Measurements from ENCODE around the gene PHLDA2. TPM values are rescaled to one million over a fixed set of nuclear protein-coding genes. Genes with fewer than 3 reads are reported as not detected.

Gene PHLDA2
- total and polyA plus RNA-seq, 2 donors (not counting 3 experiments of a cell fraction or from before 2014, with no cell fraction given): 38.5 to 44.5 TPM

DNA sequence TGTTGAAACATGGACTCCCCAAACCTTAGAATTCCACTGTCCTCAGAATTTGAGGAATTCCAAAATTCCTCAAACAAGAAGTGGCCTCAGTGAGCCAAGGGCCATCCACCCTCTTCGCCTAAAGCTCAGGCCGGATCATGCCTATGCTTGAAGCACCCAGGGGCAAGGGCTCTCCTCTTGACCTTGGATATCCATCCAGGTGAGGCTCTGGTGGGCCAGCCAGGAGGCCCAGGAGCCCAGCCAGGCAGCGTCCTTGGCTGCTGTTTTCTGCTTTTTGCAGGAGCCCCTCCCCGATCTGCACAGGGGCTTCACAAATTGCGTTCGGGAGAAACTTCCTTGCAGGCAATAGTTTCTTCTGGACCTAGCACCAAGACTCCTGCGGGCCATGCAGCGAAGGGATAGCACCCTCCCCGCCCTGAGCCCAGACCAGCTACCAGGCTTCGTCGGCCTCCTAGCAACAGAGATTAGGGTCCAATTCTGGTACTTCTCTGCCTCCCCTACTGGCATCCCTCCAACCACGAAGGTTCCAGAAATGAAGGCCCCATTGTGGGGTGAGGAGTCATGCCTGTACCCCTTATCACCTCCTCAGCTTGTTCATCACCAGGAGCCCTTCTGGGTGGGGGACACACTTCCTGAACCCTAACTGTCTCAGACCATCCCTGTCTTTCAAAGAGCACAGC is 2.0 kb downstream of the PHLDA2 start:
- Histone ChIP-seq H3K9ac (replicated peaks; ENCODE audit: extremely low read depth, insufficient read depth, low read length) (no peak overlapping the region), H3K79me2 (ENCODE audit: control insufficient read depth, insufficient read depth, low read length) (peaks cover 28% of the 10 kb centered on the region), H3K4me2 (ENCODE audit: insufficient read depth, low read length) (peak overlapping the region; percentile 78), H3K4me1 (ENCODE audit: control insufficient read depth, extremely low read depth, insufficient read depth, low read length) (peaks cover 14% of the 10 kb centered on the region), H3K27me3 (ENCODE audit: control insufficient read depth in 2 of 2, insufficient read depth in 2 of 2, low read length in 2 of 2) (no peaks in the 10 kb centered on the region), H3K9me1 (replicated peaks; ENCODE audit: control insufficient read depth, extremely low read depth, insufficient read depth, low read length) (no peaks in the 10 kb centered on the region), H4K20me1 (replicated peaks; ENCODE audit: control insufficient read depth, extremely low read depth, insufficient read depth, low read length) (no peaks in the 10 kb centered on the region), H3K36me3 (ENCODE audit: control insufficient read depth in 2 of 2, extremely low read depth in 1 of 2, insufficient read depth in 2 of 2, low read length in 2 of 2) (no peaks in the 10 kb centered on the region), H3K4me3 (replicated peaks in 1 of 3; ENCODE audit: insufficient read depth in 1 of 3, low read depth in 1 of 3, low read length in 3 of 3) (no peak overlapping the region), H3K9me3 (replicated peaks; ENCODE audit: control insufficient read depth, insufficient read depth, low read length) (no peaks in the 10 kb centered on the region), H2AFZ (ENCODE audit: low read depth, low read length) (no peak overlapping the region), H3K27ac (ENCODE audit: insufficient read depth, low read depth, low read length) (no peak overlapping the region)
- FAIRE-seq: no peak
- dilution Hi-C loops (cut with MboI; ENCODE audit: extremely low pct_ligation_motif_present, low sequenced_read_pairs) (no loop called here), intact Hi-C loops (cut with micrococcal nuclease) (no loop called here)
- DNase-seq (ENCODE audit: low read depth, low spot score): no peak
- TF ChIP-seq FOS (IDR thresholded peaks at IDR 0.05; ENCODE audit: borderline replicate concordance, insufficient read depth, low read length): no peak
- TF ChIP-seq JUN (IDR thresholded peaks at IDR 0.05; ENCODE audit: borderline replicate concordance, insufficient read depth, insufficient read length, low read depth): no peak
- ChIA-PET POLR2A (no interaction called here), CTCF (interaction anchor here (1.1 to 1.7 kb wide), 4 partner anchors 35 to 507 kb away, joined by 3 to 15 read pairs (median 4); no protein-coding TSS in a partner anchor)
- no TSS peak for BruUV-seq (replicated peaks)

DNA sequence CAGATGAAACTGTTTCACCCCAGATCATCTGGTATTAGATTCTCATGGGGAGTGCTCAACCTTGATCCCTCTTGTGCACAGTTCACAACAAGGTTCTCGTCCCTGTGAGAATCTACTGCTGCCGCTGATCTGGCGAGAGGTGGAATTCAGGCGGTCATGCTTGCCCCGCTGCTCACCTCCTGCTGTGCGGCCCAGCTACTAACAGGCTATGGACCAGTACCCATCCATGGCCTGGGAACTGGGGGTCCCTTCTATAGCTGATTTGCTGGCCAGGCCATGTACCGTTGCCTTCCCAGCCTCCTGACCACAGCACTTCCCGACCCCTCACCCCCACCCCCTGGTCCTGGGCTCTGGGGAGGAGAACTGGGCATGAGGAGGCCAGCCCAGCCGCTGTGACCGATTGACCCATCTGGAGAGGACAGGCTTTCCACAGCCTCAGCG is 2.6 kb downstream of the PHLDA2 start:
- Histone ChIP-seq H2AFZ (ENCODE audit: low read depth, low read length) (no peak overlapping the region), H3K4me3 (replicated peaks in 1 of 3; ENCODE audit: insufficient read depth in 1 of 3, low read depth in 1 of 3, low read length in 3 of 3) (no peak overlapping the region), H3K9me3 (replicated peaks; ENCODE audit: control insufficient read depth, insufficient read depth, low read length) (no peaks in the 10 kb centered on the region), H3K4me2 (ENCODE audit: insufficient read depth, low read length) (no peak overlapping the region), H3K27me3 (ENCODE audit: control insufficient read depth in 2 of 2, insufficient read depth in 2 of 2, low read length in 2 of 2) (no peaks in the 10 kb centered on the region), H3K79me2 (ENCODE audit: control insufficient read depth, insufficient read depth, low read length) (peaks cover 28% of the 10 kb centered on the region), H3K4me1 (ENCODE audit: control insufficient read depth, extremely low read depth, insufficient read depth, low read length) (peaks cover 14% of the 10 kb centered on the region), H4K20me1 (replicated peaks; ENCODE audit: control insufficient read depth, extremely low read depth, insufficient read depth, low read length) (no peaks in the 10 kb centered on the region), H3K36me3 (ENCODE audit: control insufficient read depth in 2 of 2, extremely low read depth in 1 of 2, insufficient read depth in 2 of 2, low read length in 2 of 2) (no peaks in the 10 kb centered on the region), H3K9ac (replicated peaks; ENCODE audit: extremely low read depth, insufficient read depth, low read length) (no peak overlapping the region), H3K27ac (ENCODE audit: insufficient read depth, low read depth, low read length) (no peak overlapping the region), H3K9me1 (replicated peaks; ENCODE audit: control insufficient read depth, extremely low read depth, insufficient read depth, low read length) (no peaks in the 10 kb centered on the region)
- intact Hi-C loops (cut with micrococcal nuclease): no loop called here
- dilution Hi-C loops (cut with MboI; ENCODE audit: extremely low pct_ligation_motif_present, low sequenced_read_pairs): no loop called here
- ChIA-PET CTCF (interaction anchor here (1.1 to 1.7 kb wide), 4 partner anchors 34 to 506 kb away, joined by 3 to 15 read pairs (median 4); no protein-coding TSS in a partner anchor), POLR2A (no interaction called here)
- FAIRE-seq (no peak), DNase-seq (ENCODE audit: low read depth, low spot score) (no peak)
- no peak for TF ChIP-seq EZH2 (IDR thresholded peaks at IDR 0.05; ENCODE audit: borderline replicate concordance, low read depth, low read length, severe bottlenecking)
- no TSS peak for BruUV-seq (replicated peaks)

Measured in endothelial cell of umbilical vein (primary cell).